ENCODE results near the gene FYN. TPM values are rescaled to one million over a fixed set of nuclear protein-coding genes. Genes with fewer than 3 reads are reported as not detected.

The FYN gene
- total and polyA plus RNA-seq, 10 of the 15 experiments (the other 5 are each of a cell fraction or from before 2014, with no cell fraction given): 51.4 to 247 (median 138) TPM

GRCh38 chr6:111767752-111768430, 105.4 kb downstream of the FYN start (continued):
- TF ChIP-seq ZBTB33 (IDR thresholded peaks at IDR 0.05) (no peak), RAD51 (IDR thresholded peaks at IDR 0.05) (peak; percentile 92), STAT3 (IDR thresholded peaks at IDR 0.05; ENCODE audit: low read depth, low read length) (no peak), SPI1 (IDR thresholded peaks at IDR 0.05; ENCODE audit: borderline replicate concordance, insufficient read depth, low read depth, low read length) (peak; percentile 67), SMAD5 (IDR thresholded peaks at IDR 0.05; ENCODE audit: low read depth) (no peak), NR2C1 (IDR thresholded peaks at IDR 0.05) (no peak), YY1 (IDR thresholded peaks at IDR 0.05; ENCODE audit: low read depth, low read length) (no peak), CUX1 (IDR thresholded peaks at IDR 0.05; ENCODE audit: insufficient replicate concordance, low read depth, low read length) (no peak), ESRRA (IDR thresholded peaks at IDR 0.05; ENCODE audit: low read length) (no peak), KDM1A (IDR thresholded peaks at IDR 0.05; ENCODE audit: borderline replicate concordance) (no peak), TARDBP (IDR thresholded peaks at IDR 0.05; ENCODE audit: borderline replicate concordance) (no peak)
